GM08714 (cell line): Measurements from ENCODE around the gene DMAC2L.
"Not testable (repeated sequence)": the region's sequence is repeated elsewhere in the genome, so short reads cannot be mapped to it uniquely, and the experiment has no call there.

Source experiments
- H3K4me3 ChIP-seq: fragments of 200-500 bp; sonication (Bioruptor generic); 2 replicates; pipeline ENCODE4 v1.5.1; 2014; ENCODE audit warnings: mild to moderate bottlenecking, low read length, inconsistent platforms
- ZNF274 ChIP-seq: IDR thresholded peaks from 2 replicates; pipeline ENCODE4 v1.6.1; 2012; ENCODE audit warnings: mild to moderate bottlenecking, low read depth, low read length

Gene DMAC2L

DNA sequence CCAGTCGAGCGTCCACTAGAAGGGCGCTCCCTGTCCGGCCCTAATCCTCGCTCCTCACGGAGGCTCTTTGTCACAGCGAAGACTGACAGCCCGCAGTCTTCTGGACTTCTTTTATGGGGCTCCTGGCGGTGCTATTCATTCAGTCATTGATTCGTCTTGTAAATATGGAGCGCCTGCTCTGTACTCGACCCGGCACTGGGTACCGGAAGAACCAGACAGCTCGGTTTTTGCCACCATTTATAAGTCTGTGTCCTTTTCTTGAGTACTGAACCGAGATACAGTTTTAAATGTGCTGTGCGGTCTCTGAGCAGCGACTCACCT, 570 bp downstream of the DMAC2L start:
- H3K4me3 ChIP-seq, result peak overlapping the region; percentile 90
- no peak for TF ChIP-seq ZNF274

DNA sequence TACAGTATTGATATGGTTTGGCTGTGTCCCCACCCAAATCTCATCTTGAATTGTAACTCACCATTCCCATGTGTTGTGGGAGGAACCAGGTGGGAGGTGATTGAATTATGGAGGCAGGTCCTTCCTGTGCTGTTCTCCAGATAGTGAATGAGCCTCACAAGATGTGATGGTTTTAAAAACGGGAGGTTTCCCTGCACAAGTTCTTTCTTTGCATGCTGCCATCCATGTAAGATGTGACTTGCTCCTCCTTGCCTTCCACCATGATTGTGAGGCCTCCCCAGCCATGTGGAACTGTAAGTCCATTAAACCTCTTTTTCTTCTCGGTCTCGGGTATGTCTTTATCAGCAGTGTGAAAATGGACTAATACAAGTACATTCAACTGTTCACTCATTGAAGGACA, 2.0 kb downstream of the DMAC2L start:
- H3K4me3 ChIP-seq, result not testable (repeated sequence)

DNA sequence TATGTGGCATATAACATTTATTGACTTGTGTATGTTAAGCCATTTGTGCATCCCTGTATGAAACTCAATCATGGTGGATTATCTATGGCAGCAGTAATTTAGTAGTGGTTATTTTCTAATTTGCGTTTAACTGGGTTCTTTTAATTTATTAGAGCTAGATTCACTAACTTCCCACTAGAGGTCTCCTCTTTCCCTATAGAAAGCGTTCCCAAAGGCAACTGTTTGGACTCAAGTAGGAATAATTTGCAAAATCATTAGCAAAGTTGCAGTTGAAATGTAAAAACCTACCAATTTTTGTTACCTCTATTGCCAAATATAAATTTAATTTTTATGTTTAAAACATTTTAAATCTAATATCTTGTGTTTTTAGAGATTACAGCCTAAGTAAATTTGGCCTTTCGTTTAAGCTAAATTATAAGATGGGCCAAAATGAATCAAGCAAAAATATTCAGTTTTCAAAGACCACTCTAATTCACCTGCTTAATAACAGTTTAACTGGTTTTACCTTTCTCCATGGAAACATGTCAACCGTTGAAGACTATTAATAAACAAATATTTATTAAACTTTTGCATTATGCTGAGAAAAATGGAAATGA, 6.0 kb downstream of the DMAC2L start:
- no peak for TF ChIP-seq ZNF274
- no peak overlapping the region for H3K4me3 ChIP-seq

DNA sequence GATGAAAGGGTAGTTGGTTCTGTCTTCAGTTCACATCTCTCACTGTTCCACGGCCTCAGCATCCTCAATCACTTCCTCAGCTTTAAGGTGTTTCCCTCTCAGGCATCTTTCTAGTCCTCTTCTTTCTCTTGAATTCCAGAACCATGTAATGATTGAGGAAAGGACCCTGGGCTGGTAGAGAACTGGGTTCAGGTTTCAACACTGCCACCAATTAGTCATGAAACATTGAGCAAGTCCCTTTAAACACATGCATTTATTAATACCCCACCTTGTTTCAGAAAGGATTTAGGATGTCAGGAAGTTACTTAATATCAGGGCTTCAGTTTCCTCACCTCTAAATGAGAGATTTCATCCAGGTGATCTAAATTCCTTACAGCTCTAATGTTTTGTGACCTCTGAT, 7.2 kb downstream of the DMAC2L start:
- H3K4me3 ChIP-seq, result no peak overlapping the region
- no peak for TF ChIP-seq ZNF274

DNA sequence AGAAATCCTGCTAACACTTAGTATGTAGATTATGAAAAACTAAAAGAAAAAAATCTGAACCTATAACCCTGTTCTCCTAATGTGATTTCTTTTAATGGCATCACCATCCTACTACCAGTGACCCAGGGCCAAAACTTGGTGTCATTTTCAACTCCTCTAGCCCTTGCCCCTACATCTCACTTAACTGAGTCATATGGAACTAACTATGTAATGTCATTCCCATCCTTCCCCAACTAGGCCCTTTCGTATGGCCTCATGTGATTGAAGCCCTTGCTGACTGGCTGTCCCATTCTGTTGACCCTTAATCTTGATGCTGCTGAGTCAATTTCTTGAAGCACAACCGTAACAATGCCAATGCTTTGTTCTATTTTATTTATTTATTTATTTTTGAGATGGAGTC, 7.6 kb downstream of the DMAC2L start:
- H3K4me3 ChIP-seq, result no peak overlapping the region
- no peak for TF ChIP-seq ZNF274

DNA sequence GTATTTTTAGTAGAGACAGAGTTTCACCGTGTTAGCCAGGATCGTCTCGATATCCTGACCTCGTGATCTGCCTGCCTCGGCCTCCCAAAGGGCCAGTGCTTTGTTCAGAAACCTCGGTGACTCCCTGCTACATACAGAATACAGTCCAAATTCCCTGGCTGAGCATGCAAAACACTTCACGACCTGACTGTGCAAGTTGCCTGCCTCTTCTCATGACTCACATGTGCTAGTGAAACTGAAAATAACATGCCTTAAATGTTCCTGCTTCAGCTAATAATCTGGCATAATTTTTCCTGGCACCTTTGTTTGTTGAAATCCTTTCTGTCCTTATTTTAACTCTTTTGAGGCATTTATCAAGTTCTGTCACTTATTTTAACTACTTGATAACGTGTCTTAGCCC, 8.2 kb downstream of the DMAC2L start:
- no peak overlapping the region for H3K4me3 ChIP-seq
- TF ChIP-seq ZNF274, result no peak

DNA sequence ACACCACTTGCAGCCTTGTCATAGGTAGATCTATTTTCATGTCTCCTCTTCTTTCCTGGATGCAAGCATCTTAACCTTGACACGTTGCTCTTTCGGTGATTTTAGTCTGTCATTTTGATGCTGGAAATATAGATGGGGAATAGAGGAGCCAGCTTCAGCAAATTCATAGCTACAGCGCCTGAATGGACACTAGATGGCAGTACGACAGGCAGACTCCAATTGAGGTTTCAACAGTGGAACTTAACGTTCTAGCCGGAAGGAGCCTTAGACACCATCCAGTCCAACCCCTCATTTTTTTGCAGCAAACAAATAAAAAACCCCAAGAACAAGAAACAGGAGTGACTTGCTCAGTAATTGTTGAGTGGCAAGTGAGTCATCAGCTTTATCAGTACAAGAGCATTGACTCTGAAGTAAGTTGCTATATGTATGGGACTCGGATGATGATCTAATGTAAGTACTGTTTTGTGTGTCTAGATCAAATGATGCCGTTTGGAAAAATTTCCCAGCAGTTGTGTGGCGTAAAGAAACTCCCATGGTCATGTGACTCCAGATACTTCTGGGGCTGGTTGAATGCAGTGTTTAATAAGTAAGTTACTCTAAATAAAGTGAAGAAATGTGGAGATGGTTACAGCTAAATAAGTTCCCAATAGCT, 9.0 kb downstream of the DMAC2L start:
- no peak for TF ChIP-seq ZNF274
- H3K4me3 ChIP-seq, result peak overlapping the region; percentile 39; the same call in 1 of the 2 replicates

DNA sequence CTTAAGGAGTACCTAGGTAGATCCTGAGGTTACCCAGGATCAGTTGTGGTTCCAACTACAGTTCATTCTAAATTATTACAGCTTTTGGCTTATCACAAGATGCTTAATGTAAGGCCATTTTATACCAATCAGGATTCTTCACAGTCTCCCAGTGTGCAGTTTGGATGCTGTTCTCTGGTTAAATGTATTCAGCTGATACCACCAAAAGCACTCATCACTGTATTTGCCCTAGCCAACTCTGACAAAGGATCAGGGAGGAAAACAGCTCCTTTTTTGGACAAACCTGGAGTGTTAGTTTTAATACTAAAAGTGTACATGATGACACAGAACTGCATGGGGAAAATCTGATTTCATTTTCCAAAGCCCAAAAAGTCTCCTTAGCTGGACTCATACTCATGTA, 19.5 kb downstream of the DMAC2L start:
- no peak for TF ChIP-seq ZNF274

DNA sequence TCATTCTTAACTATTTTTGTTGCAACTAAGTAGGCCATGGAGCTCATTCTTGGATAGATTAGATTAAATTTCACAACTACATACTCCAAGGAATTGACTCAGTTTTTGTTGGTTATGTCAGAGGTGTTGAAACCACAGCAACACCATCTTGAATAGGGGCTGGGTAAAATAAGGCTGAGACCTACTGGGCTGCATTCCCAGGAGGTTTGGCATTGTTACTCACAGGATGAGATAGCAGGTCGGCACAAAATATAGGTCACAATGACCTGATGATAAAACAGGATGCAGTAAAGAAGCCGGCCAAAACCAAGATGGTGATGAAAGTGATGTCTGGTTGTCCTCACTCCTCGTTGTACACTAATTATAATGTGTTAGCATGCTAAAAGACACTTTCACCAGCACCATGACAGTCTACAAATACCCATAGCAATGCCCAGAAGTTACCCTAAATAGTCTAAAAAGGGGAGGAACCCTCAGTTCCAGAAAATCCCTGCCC, 20.9 kb downstream of the DMAC2L start:
- no peak for TF ChIP-seq ZNF274
- H3K4me3 ChIP-seq, result no peak overlapping the region

More for the DNA sequence above, 19.5 kb downstream of the DMAC2L start:
- H3K4me3 ChIP-seq, result no peak overlapping the region

DNA sequence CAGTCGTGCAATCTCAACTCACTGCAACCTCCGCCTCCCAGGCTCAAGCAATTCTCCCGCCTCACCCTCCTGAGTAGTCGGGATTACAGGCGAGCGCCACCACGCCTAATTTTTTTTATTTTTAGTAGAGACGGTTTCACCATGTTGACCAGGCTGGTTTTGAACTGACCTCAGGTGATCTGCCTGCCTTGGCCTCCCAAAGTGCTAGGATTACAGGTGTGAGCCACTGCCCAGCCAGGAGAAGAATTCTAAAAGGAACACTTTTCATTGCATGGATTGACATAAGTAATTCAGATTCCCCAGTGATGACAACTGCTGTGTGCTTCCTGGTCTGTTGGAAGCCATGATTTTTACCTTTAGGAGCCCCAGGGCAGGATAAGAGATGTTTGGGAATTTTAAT, 22.1 kb downstream of the DMAC2L start:
- H3K4me3 ChIP-seq, result no peak overlapping the region
- no peak for TF ChIP-seq ZNF274

DNA sequence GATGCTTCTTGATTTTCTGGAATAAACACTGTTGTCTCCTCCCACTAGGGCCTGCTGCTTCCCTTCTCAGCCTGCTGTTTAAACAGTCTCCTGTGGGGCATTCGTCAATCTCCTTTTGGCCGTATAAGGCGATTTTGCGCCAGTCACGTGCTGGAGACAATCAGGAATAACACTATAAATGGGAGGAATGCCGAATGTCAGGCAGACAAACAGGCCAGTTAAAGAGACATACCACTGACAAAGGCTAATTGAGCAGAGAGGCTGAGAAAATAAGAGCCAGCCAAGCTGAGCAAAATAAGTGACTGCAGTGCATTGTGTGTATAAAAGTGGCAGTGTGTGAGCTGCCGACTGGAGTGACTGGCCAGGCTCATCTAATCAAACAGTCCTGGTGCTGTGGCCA, 23.3 kb downstream of the DMAC2L start:
- no peak overlapping the region for H3K4me3 ChIP-seq
- no peak for TF ChIP-seq ZNF274

DNA sequence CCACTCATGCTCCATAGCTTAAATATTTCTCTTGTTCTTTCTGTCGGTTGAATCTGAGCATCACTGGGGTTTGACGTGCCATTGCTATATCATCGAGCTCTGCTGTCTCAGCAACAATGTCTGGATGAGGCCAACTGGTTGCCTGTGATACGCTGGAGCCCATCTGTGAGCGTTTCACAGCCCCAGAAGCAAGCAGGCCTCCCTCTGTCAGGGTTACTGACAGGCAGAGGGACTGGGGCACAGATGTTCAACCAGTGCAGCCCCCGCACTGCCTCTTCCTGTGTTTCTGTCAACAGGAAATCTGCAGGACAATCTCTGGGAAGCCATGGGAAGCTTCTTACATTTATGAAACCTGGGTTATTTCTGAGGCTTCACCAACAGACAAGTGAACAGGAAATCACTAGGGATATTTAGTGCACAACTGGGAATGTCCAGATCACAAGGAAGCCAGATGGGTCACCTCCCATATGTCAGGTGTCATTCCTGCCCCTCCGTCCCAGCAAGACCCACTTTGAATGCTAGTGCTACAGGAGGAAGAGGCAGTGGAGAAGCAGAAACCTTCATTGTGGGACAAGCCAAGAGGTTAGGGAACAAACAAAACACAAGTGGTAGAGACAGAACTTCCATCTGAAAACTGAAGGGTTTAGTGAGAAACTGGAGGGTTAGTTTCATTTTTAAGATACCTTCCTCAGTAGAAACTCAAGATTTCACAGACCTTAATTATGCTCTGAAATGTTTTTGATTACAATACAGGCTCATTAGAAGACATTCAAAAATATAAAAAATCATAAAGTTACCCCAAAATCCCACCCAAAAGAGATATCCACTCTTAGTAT, 24.1 kb downstream of the DMAC2L start:
- no peak for TF ChIP-seq ZNF274
- peak overlapping the region; percentile 60; the same call in 1 of the 2 replicates for H3K4me3 ChIP-seq

DNA sequence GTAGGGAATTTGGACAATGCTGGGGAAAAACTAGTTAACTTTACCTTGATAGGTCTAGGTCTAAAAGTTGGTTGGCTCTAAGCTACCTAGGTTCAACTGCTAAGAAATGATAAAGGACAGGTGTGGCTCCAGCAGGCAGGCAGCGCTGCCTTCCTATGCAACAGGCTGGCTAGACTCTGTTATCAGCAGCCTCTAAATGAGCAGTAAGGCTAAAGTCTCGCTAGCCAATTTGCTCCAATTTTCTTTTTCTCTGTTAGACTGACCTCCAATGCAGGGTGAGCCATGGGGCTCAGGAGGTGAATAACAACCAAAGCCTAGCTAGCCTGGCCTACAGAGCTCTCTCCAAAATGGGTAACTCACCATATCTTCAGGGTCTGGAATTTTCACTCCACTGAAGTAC, 26.5 kb downstream of the DMAC2L start:
- TF ChIP-seq ZNF274, result no peak
- H3K4me3 ChIP-seq, result no peak overlapping the region

DNA sequence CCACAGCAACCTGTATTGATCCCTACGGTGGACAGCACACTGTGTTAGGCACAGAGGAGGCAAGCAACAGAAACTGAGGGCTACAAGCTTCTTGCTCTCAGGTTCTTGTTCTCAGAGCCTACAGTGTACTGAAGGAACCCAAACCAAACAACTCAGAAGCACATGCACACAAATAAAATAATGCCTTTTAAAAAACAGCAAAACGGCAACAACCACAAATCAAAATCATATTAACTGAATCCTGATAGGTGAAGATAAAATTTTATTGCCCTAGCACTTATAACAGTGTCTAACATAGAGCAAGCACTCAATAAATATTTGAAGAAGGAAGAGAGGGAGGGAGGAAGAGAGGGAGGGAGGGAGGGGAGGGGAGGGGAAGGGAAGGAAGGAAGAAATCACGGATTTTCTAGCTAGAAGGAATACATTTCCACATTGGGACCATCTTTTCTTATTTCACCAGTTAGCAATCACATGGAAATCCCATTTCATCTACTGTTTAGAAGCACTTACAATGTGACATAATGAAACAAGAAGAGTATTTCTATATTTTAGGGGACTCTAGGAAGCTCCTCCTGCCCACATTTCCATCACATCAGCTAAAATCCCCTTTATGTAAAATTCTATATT, 27.2 kb downstream of the DMAC2L start:
- H3K4me3 ChIP-seq, result no peak overlapping the region
- TF ChIP-seq ZNF274, result no peak

DNA sequence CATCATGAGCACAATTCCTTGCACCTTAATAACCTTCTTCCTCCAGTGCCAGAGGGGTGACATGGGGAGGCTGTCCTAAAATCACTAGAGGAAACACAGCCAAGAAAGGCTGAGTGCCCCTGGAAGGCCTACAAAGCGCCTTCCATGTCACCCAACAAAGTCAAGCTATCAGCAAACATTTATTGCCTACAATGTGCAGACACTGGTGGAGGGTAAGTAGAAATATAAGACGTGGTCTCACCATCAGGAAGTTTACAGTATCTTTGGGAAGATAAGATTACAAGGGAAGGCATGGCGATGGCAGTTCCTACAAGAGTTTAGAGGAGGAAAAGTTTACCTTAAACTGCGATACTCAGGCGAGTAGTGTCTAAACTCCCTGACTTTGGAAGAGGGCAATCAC, 27.9 kb downstream of the DMAC2L start:
- H3K4me3 ChIP-seq, result no peak overlapping the region
- TF ChIP-seq ZNF274, result no peak
